Measurements from ENCODE around the gene DNAJB14. TPM values are rescaled to one million over a fixed set of nuclear protein-coding genes. Genes with fewer than 3 reads are reported as not detected.
A peak's percentile ranks its signal among the peaks of the same experiment; 100 is the strongest.

The DNAJB14 gene
- total RNA-seq, 1 experiment from 2014 or later: 39.9 TPM

DNA sequence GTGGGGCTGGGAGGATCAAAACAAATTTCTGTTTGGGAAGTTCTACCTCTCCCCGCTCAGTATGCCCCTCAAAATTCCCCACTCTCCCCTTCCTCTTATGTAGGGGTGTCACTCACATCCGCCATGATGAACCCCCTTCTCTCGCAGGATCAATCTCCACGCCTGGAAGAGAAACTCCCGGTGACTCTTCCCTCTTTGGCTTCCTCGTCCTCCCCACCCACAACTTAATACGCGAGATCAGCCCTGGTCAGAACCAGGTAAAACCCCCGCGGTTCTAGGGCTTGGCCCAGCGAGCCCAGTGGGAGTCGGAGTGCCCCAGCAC lies 52.6 kb downstream of the DNAJB14 start (continued):
- TF ChIP-seq, protein P1, sequence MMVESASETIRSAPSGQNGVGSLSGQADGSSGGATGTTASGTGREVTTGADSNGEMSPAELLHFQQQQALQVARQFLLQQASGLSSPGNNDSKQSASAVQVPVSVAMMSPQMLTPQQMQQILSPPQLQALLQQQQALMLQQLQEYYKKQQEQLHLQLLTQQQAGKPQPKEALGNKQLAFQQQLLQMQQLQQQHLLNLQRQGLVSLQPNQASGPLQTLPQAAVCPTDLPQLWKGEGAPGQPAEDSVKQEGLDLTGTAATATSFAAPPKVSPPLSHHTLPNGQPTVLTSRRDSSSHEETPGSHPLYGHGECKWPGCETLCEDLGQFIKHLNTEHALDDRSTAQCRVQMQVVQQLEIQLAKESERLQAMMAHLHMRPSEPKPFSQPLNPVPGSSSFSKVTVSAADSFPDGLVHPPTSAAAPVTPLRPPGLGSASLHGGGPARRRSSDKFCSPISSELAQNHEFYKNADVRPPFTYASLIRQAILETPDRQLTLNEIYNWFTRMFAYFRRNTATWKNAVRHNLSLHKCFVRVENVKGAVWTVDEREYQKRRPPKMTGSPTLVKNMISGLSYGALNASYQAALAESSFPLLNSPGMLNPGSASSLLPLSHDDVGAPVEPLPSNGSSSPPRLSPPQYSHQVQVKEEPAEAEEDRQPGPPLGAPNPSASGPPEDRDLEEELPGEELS (CRISPR knock-in tag; IDR thresholded peaks at IDR 0.05): no peak
- no peak for TF ChIP-seq ZNF121 (CRISPR knock-in tag; IDR thresholded peaks at IDR 0.05)

DNA sequence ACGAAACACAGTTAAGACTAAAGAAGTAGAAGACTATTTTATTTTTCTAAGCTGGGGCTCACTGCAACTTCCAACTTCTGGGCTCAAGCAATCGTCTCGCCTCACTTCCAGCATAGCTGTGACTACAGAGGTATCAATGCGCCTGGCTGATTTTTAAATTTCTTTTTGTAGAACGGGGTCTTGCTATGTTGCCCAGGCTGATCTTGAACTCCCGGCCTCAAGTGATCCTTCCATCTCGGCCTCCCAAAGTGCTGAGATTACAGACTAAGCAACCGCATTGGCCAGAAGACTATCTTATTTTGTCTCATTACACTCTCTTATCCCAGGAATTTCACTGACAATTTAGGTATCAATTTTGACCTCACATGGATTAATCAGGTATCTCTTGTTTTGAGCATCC lies 53.4 kb downstream of the DNAJB14 start:
- CTCF ChIA-PET: no interaction called here
- H3K4me1 Mint-ChIP-seq: peaks cover 9% of the 10 kb centered on the region
- H3K27me3 Mint-ChIP-seq (ENCODE audit: low read depth): no peaks in the 10 kb centered on the region
- no peak for DNase-seq (ENCODE audit: low spot score)
- no peaks in the 10 kb centered on the region for H3K9me3 Mint-ChIP-seq
- ATAC-seq: no peak
- POLR2A ChIA-PET: no interaction called here
- no peaks in the 10 kb centered on the region for H3K36me3 Mint-ChIP-seq
- TF ChIP-seq SMAD3 (CRISPR knock-in tag; IDR thresholded peaks at IDR 0.05; ENCODE audit: borderline replicate concordance): no peak
- no peak for TF ChIP-seq GABPB1 (CRISPR knock-in tag; IDR thresholded peaks at IDR 0.05)
- TF ChIP-seq, protein P2, sequence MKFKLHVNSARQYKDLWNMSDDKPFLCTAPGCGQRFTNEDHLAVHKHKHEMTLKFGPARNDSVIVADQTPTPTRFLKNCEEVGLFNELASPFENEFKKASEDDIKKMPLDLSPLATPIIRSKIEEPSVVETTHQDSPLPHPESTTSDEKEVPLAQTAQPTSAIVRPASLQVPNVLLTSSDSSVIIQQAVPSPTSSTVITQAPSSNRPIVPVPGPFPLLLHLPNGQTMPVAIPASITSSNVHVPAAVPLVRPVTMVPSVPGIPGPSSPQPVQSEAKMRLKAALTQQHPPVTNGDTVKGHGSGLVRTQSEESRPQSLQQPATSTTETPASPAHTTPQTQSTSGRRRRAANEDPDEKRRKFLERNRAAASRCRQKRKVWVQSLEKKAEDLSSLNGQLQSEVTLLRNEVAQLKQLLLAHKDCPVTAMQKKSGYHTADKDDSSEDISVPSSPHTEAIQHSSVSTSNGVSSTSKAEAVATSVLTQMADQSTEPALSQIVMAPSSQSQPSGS (CRISPR knock-in tag; IDR thresholded peaks at IDR 0.05; ENCODE audit: borderline replicate concordance, low read depth): no peak
- TF ChIP-seq, protein P3, sequence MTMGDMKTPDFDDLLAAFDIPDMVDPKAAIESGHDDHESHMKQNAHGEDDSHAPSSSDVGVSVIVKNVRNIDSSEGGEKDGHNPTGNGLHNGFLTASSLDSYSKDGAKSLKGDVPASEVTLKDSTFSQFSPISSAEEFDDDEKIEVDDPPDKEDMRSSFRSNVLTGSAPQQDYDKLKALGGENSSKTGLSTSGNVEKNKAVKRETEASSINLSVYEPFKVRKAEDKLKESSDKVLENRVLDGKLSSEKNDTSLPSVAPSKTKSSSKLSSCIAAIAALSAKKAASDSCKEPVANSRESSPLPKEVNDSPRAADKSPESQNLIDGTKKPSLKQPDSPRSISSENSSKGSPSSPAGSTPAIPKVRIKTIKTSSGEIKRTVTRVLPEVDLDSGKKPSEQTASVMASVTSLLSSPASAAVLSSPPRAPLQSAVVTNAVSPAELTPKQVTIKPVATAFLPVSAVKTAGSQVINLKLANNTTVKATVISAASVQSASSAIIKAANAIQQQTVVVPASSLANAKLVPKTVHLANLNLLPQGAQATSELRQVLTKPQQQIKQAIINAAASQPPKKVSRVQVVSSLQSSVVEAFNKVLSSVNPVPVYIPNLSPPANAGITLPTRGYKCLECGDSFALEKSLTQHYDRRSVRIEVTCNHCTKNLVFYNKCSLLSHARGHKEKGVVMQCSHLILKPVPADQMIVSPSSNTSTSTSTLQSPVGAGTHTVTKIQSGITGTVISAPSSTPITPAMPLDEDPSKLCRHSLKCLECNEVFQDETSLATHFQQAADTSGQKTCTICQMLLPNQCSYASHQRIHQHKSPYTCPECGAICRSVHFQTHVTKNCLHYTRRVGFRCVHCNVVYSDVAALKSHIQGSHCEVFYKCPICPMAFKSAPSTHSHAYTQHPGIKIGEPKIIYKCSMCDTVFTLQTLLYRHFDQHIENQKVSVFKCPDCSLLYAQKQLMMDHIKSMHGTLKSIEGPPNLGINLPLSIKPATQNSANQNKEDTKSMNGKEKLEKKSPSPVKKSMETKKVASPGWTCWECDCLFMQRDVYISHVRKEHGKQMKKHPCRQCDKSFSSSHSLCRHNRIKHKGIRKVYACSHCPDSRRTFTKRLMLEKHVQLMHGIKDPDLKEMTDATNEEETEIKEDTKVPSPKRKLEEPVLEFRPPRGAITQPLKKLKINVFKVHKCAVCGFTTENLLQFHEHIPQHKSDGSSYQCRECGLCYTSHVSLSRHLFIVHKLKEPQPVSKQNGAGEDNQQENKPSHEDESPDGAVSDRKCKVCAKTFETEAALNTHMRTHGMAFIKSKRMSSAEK (CRISPR knock-in tag; IDR thresholded peaks at IDR 0.05; ENCODE audit: borderline replicate concordance): no peak
- no peak for TF ChIP-seq GTF2I (CRISPR knock-in tag; conservative IDR thresholded peaks at IDR 0.05)
- 0 out of 2 replicates have a peak overlapping the region, but pooled peaks have one; percentile 6 for H3K27ac Mint-ChIP-seq
- peak overlapping the region; percentile 94 for H3K4me3 Mint-ChIP-seq

DNA sequence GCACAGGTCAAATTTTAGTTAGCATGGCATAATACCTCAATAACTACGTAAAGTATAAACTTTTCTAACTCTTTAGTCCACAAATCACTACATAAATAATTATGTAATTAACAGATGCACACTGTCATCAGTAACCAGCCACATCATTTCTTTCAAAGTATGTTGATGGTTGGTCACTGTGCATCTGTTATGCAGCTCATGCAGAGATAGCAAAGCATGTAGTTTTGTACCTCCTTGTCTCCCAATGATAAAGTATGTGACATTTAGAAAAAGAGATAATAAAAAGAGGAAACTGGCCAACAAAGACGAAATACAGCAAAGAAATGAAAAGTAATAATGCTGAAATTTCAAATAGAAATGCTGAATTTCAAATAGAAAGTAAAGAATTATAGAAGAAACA lies 55.1 kb downstream of the DNAJB14 start:
- CTCF ChIA-PET: no interaction called here
- Mint-ChIP-seq H3K4me1 (peaks cover 9% of the 10 kb centered on the region), H3K9me3 (no peaks in the 10 kb centered on the region), H3K27ac (no peak overlapping the region), H3K27me3 (ENCODE audit: low read depth) (no peaks in the 10 kb centered on the region), H3K36me3 (no peaks in the 10 kb centered on the region), H3K4me3 (no peak overlapping the region)
- DNase-seq (ENCODE audit: low spot score): no peak
- TF ChIP-seq, protein P2 (CRISPR knock-in tag; IDR thresholded peaks at IDR 0.05; ENCODE audit: borderline replicate concordance, low read depth): no peak
- TF ChIP-seq ZNF263 (CRISPR knock-in tag; IDR thresholded peaks at IDR 0.05; ENCODE audit: low read depth): no peak
- TF ChIP-seq ZNF396 (CRISPR knock-in tag; IDR thresholded peaks at IDR 0.05; ENCODE audit: borderline replicate concordance): no peak
- TF ChIP-seq, protein P4, sequence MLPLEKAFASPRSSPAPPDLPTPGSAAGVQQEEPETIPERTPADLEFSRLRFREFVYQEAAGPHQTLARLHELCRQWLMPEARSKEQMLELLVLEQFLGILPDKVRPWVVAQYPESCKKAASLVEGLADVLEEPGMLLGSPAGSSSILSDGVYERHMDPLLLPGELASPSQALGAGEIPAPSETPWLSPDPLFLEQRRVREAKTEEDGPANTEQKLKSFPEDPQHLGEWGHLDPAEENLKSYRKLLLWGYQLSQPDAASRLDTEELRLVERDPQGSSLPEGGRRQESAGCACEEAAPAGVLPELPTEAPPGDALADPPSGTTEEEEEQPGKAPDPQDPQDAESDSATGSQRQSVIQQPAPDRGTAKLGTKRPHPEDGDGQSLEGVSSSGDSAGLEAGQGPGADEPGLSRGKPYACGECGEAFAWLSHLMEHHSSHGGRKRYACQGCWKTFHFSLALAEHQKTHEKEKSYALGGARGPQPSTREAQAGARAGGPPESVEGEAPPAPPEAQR (CRISPR knock-in tag; IDR thresholded peaks at IDR 0.05): no peak
- no peak for TF ChIP-seq ZNF671 (CRISPR knock-in tag; IDR thresholded peaks at IDR 0.05)
- no peak for TF ChIP-seq CREM (CRISPR knock-in tag; IDR thresholded peaks at IDR 0.05)
- TF ChIP-seq, protein P5, sequence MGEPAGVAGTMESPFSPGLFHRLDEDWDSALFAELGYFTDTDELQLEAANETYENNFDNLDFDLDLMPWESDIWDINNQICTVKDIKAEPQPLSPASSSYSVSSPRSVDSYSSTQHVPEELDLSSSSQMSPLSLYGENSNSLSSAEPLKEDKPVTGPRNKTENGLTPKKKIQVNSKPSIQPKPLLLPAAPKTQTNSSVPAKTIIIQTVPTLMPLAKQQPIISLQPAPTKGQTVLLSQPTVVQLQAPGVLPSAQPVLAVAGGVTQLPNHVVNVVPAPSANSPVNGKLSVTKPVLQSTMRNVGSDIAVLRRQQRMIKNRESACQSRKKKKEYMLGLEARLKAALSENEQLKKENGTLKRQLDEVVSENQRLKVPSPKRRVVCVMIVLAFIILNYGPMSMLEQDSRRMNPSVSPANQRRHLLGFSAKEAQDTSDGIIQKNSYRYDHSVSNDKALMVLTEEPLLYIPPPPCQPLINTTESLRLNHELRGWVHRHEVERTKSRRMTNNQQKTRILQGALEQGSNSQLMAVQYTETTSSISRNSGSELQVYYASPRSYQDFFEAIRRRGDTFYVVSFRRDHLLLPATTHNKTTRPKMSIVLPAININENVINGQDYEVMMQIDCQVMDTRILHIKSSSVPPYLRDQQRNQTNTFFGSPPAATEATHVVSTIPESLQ (CRISPR knock-in tag; IDR thresholded peaks at IDR 0.05): no peak
- TF ChIP-seq NR2C2 (CRISPR knock-in tag; IDR thresholded peaks at IDR 0.05): no peak
- no peak for TF ChIP-seq GTF2I (CRISPR knock-in tag; conservative IDR thresholded peaks at IDR 0.05)
- TF ChIP-seq, protein P6, sequence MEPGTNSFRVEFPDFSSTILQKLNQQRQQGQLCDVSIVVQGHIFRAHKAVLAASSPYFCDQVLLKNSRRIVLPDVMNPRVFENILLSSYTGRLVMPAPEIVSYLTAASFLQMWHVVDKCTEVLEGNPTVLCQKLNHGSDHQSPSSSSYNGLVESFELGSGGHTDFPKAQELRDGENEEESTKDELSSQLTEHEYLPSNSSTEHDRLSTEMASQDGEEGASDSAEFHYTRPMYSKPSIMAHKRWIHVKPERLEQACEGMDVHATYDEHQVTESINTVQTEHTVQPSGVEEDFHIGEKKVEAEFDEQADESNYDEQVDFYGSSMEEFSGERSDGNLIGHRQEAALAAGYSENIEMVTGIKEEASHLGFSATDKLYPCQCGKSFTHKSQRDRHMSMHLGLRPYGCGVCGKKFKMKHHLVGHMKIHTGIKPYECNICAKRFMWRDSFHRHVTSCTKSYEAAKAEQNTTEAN (CRISPR knock-in tag; IDR thresholded peaks at IDR 0.05): no peak
- POLR2A ChIA-PET: no interaction called here
- no peak for ATAC-seq

Measured in WTC11 (cell line).